Motor neuron (in vitro differentiated cells): ENCODE measurements around the gene PTOV1. TPM values are rescaled to one million over a fixed set of nuclear protein-coding genes. Genes with fewer than 3 reads are reported as not detected.
A peak's percentile ranks its signal among the peaks of the same experiment; 100 is the strongest.

Experiments used
- ATAC-seq, 8 experiments: fragments of 200-7000 bp; cut with Tn5 transposase; replicated peaks in 6 of 8; 2 replicates each; pipeline ENCODE4 v1.8.0; 2021; ENCODE audit warnings: mild to moderate bottlenecking in 8 of 8, moderate library complexity in 8 of 8
- H3K27ac ChIP-seq, 2 donors: fragments of 250-450 bp; sonication (Bioruptor Pico); 2 replicates each; pipeline ENCODE4 v1.9.0; 2021; ENCODE audit warnings: antibody characterized with exemption in 2 of 2, mild to moderate bottlenecking in 2 of 2, moderate library complexity in 1 of 2
- H3K4me1 ChIP-seq, 2 donors: fragments of 250-450 bp; sonication (Bioruptor Pico); replicated peaks in 1 of 2; 2 replicates each; pipeline ENCODE4 v1.6.1; 2021; ENCODE audit warnings: antibody characterized with exemption in 2 of 2, mild to moderate bottlenecking in 2 of 2, moderate library complexity in 1 of 2
- H3K4me3 ChIP-seq, 5 donors: fragments of 250-450 bp; sonication (Bioruptor Pico); 2 replicates each; pipeline ENCODE4 v1.9.0; 2021; ENCODE audit warnings: antibody characterized with exemption in 5 of 5, mild to moderate bottlenecking in 5 of 5, moderate library complexity in 4 of 5
- WGBS, 10 experiments: fragments of 450-650 bp; shearing (Covaris generic); methylation state at CpG; one replicate each; pipeline ENCODE4 v1.0.0; 2022; 5-methylcytosine and 5-hydroxymethylcytosine counted together
- in situ Hi-C, 9 experiments: fragments of 400-800 bp; cut with MboI; loops; one replicate each; pipeline ENCODE4 v1.15.0; 2021; ENCODE audit warnings: low sequenced_read_pairs in 9 of 9, low pct_unique_long_range_greater_than_20kb in 2 of 9; ENCODE audit not compliant: unreplicated experiment in 9 of 9
- total RNA-seq, 8 experiments: library from RNA; unstranded; fragments of 300-600 nt; gene quantifications; 2 replicates each; pipeline versions ENCODE4 v1.2.3 to v1.2.4, GENCODE V29; 2022

Gene PTOV1
- total RNA-seq, 8 experiments from 2014 or later: 60.1 to 215 (median 135) TPM

GRCh38 chr19:49896863-49897621 lies 46.1 kb downstream of the PTOV1 start, which contains the start of gene IL4I1:
IL4I1 (minus strand) TSS chr19:49896887; CDS start chr19:49896160, 727 bp downstream.
- WGBS, 10 experiments: 50 to 67% (median 61%) methylated on average over 3 to 5 of the region's 20 CpGs; no CpG with 5 or more reads in 7 of the 10 experiments
- in situ Hi-C loops: no loop called here
- Histone ChIP-seq H3K27ac (peak within 1 kb of the TSS in 1 of 2 donors; percentile 14), H3K4me1 (peaks cover 13 to 17% of the 10 kb centered on the region in 2 donors), H3K4me3 (no peak within 1 kb of the TSS)
- ATAC-seq: peak in 5 of 8 experiments; percentile 1 to 20 (median 9)

GRCh38 chr19:49904136-49904535 lies 53.2 kb downstream of the PTOV1 start:
- 82 to 93% (median 90%) methylated on average over 3 to 5 of the region's 6 CpGs; no CpG with 5 or more reads in 6 of the 10 experiments for WGBS, 10 experiments
- Histone ChIP-seq H3K4me1 (no peaks in the 10 kb centered on the region), H3K4me3 (no peak overlapping the region), H3K27ac (no peak overlapping the region)
- ATAC-seq: no peak
- in situ Hi-C loops: no loop called here

- in situ Hi-C loops: no loop called here
- Histone ChIP-seq H3K27ac (no peak overlapping the region), H3K4me1 (peaks cover 0 to 5% of the 10 kb centered on the region in 2 donors), H3K4me3 (no peak overlapping the region)
- WGBS, 10 experiments: 0 to 92% (median 68%) methylated on average over 1 to 11 of the region's 16 CpGs; no CpG with 5 or more reads in 1 of the 10 experiments
- peak in 3 of 8 experiments; percentile 19 to 34 (median 34) for ATAC-seq
These were observed 56.1 kb downstream of the PTOV1 start for GRCh38 chr19:49906879-49907564.

- in situ Hi-C loops: no loop called here
- no peak for ATAC-seq
- Histone ChIP-seq H3K4me1 (peaks cover 0 to 5% of the 10 kb centered on the region in 2 donors), H3K27ac (no peak overlapping the region), H3K4me3 (no peak overlapping the region)
- 84 to 100% (median 95%) methylated on average over 1 to 11 of the region's 23 CpGs; no CpG with 5 or more reads in 1 of the 10 experiments for WGBS, 10 experiments
These were observed 56.9 kb downstream of the PTOV1 start for GRCh38 chr19:49907745-49908446.

GRCh38 chr19:49908480-49909420 lies 57.8 kb downstream of the PTOV1 start:
- in situ Hi-C loops: no loop called here
- no peak for ATAC-seq

GRCh38 chr19:49910179-49910578 lies 59.2 kb downstream of the PTOV1 start:
- Histone ChIP-seq H3K4me3 (no peak overlapping the region), H3K27ac (no peak overlapping the region), H3K4me1 (peaks cover 0 to 5% of the 10 kb centered on the region in 2 donors)
- 93 to 100% (median 100%) methylated on average over 1 to 2 of the region's 5 CpGs; no CpG with 5 or more reads in 7 of the 10 experiments for WGBS, 10 experiments
- in situ Hi-C loops: no loop called here
- no peak for ATAC-seq

More at GRCh38 chr19:49908480-49909420, 57.8 kb downstream of the PTOV1 start:
- WGBS, 10 experiments: 80 to 96% (median 93%) methylated on average over 1 to 20 of the region's 37 CpGs; no CpG with 5 or more reads in 7 of the 10 experiments
- no peak overlapping the region for H3K4me3 ChIP-seq
- peaks cover 0 to 5% of the 10 kb centered on the region in 2 donors for H3K4me1 ChIP-seq
- H3K27ac ChIP-seq: no peak overlapping the region

Other genes with a start within 250 kb of the PTOV1 start
- 10 to 100 TPM in 4 of 8 experiments, 1 to 10 TPM in 2, under 1 TPM in 2; 0.79 to 35.2 (median 7.5) TPM for gene RRAS, start 211.0 kb upstream of the PTOV1 start, total RNA-seq
- 10 to 100 TPM; 10.1 to 33.0 (median 20.1) TPM for gene SCAF1, start 208.9 kb upstream of the PTOV1 start, total RNA-seq
- 100 to 1,000 TPM in 1 of 8 experiments, 10 to 100 TPM in 7; 40.8 to 110 (median 53.4) TPM for gene IRF3, start 185.3 kb upstream of the PTOV1 start, total RNA-seq
- 10 to 100 TPM in 3 of 8 experiments, 1 to 10 TPM in 5; 5.3 to 34.6 (median 8.2) TPM for gene BCL2L12, start 185.2 kb upstream of the PTOV1 start, total RNA-seq
- gene PRMT1, start 173.9 kb upstream of the PTOV1 start, total RNA-seq: 100 to 1,000 TPM; 190 to 369 (median 229) TPM
- 1 to 10 TPM in 7 of 8 experiments, under 1 TPM in 1; 0.66 to 5.2 (median 2.1) TPM for gene ADM5, start 161.6 kb upstream of the PTOV1 start, total RNA-seq
- gene CPT1C, start 160.0 kb upstream of the PTOV1 start, total RNA-seq: 10 to 100 TPM in 6 of 8 experiments, 1 to 10 TPM in 2; 4.7 to 65.7 (median 36.3) TPM
- gene TSKS, start 87.9 kb upstream of the PTOV1 start, total RNA-seq: 1 to 10 TPM in 1 of 8 experiments, under 1 TPM in 2, not detected in 5; 0.19 to 1.6 (median 0.70) TPM
- 10 to 100 TPM; 58.6 to 76.4 (median 71.7) TPM for gene AP2A1, start 84.2 kb upstream of the PTOV1 start, total RNA-seq
- gene FUZ, start 37.9 kb upstream of the PTOV1 start, total RNA-seq: 10 to 100 TPM in 7 of 8 experiments, 1 to 10 TPM in 1; 9.9 to 27.1 (median 16.2) TPM
- gene MED25, start 32.9 kb upstream of the PTOV1 start, total RNA-seq: 10 to 100 TPM; 16.4 to 38.0 (median 24.5) TPM
- 10 to 100 TPM; 22.8 to 85.2 (median 29.9) TPM for gene PNKP, start 16.4 kb downstream of the PTOV1 start, total RNA-seq
- gene AKT1S1, start 26.2 kb downstream of the PTOV1 start, total RNA-seq: 10 to 100 TPM in 7 of 8 experiments, 1 to 10 TPM in 1; 8.2 to 59.3 (median 18.3) TPM
- 10 to 100 TPM; 14.3 to 31.0 (median 19.8) TPM for gene TBC1D17, start 26.5 kb downstream of the PTOV1 start, total RNA-seq
- gene IL4I1, start 45.7 kb downstream of the PTOV1 start, total RNA-seq: under 1 TPM; 0.21 to 0.99 (median 0.35) TPM
- gene ATF5, start 78.0 kb downstream of the PTOV1 start, total RNA-seq: 100 to 1,000 TPM in 2 of 8 experiments, 10 to 100 TPM in 6; 16.7 to 141 (median 52.8) TPM
- 10 to 100 TPM; 26.2 to 67.4 (median 31.6) TPM for gene NUP62, start 78.3 kb downstream of the PTOV1 start, total RNA-seq
- under 1 TPM in 3 of 8 experiments, not detected in 5; 0.09 to 0.13 (median 0.09) TPM for gene SIGLEC11, start 110.0 kb downstream of the PTOV1 start, total RNA-seq
- gene VRK3, start 174.2 kb downstream of the PTOV1 start, total RNA-seq: 10 to 100 TPM; 28.3 to 46.5 (median 34.7) TPM
- 10 to 100 TPM in 3 of 8 experiments, 1 to 10 TPM in 5; 7.5 to 12.7 (median 8.9) TPM for gene ZNF473, start 174.8 kb downstream of the PTOV1 start, total RNA-seq